GM19468 (cell line): Measurements from ENCODE around the gene LSM7.
"Not testable (repeated sequence)": the region's sequence is repeated elsewhere in the genome, so short reads cannot be mapped to it uniquely, and the experiment has no call there.

ENCODE experiments used
- ATAC-seq: cut with Tn5 transposase; IDR thresholded peaks from one replicate; pipeline ENCODE4 v1.9.1; 2021; ENCODE audit warnings: mild to moderate bottlenecking, moderate library complexity, moderate number of reproducible peaks; ENCODE audit not compliant: unreplicated experiment; ENCODE audit errors: extremely low read depth

The LSM7 gene

GRCh38 chr19:2355168-2356035 is 27.0 kb upstream of the LSM7 start:
- ATAC-seq = no peak

- ATAC-seq = no peak
Observed at GRCh38 chr19:2354670-2355069, 26.3 kb upstream of the LSM7 start.

- no peak for ATAC-seq
Observed at GRCh38 chr19:2353887-2354592, 25.7 kb upstream of the LSM7 start.

GRCh38 chr19:2353159-2353886 is 24.9 kb upstream of the LSM7 start:
- no peak for ATAC-seq

GRCh38 chr19:2352121-2352520 is 23.7 kb upstream of the LSM7 start:
- ATAC-seq = no peak

- no peak for ATAC-seq
Observed at GRCh38 chr19:2351591-2351990, 23.2 kb upstream of the LSM7 start.

- ATAC-seq = no peak
Observed at GRCh38 chr19:2350656-2351055, 22.3 kb upstream of the LSM7 start.

GRCh38 chr19:2349818-2350217 is 21.4 kb upstream of the LSM7 start:
- not testable (repeated sequence) for ATAC-seq

- ATAC-seq = no peak
Observed at GRCh38 chr19:2345794-2346663, 17.6 kb upstream of the LSM7 start.

GRCh38 chr19:2345076-2345475 is 16.7 kb upstream of the LSM7 start:
- no peak for ATAC-seq

- no peak for ATAC-seq
Observed at GRCh38 chr19:2344381-2344870, 16.0 kb upstream of the LSM7 start.

GRCh38 chr19:2343289-2343982 is 15.1 kb upstream of the LSM7 start:
- ATAC-seq = no peak

- ATAC-seq = no peak
Observed at GRCh38 chr19:2342656-2343288, 14.4 kb upstream of the LSM7 start.

GRCh38 chr19:2341982-2342381 is 13.6 kb upstream of the LSM7 start:
- no peak for ATAC-seq

GRCh38 chr19:2341244-2341751 is 12.9 kb upstream of the LSM7 start:
- no peak for ATAC-seq

- ATAC-seq = no peak
Observed at GRCh38 chr19:2340496-2341243, 12.3 kb upstream of the LSM7 start.

GRCh38 chr19:2339644-2340310 is 11.4 kb upstream of the LSM7 start:
- ATAC-seq = no peak
